Ascending aorta (tissue), 2 donors: ENCODE data around the gene IFIT1B. TPM values are rescaled to one million over a fixed set of nuclear protein-coding genes. Genes with fewer than 3 reads are reported as not detected.
"Not testable (repeated sequence)": the region's sequence is repeated elsewhere in the genome, so short reads cannot be mapped to it uniquely, and the experiment has no call there.

ENCODE experiments used
- DNase-seq, 2 donors: peaks; one replicate each; pipeline ENCODE4 v3.0.0-alpha.2; 2019; ENCODE audit warnings: low spot score in 2 of 2
- H3K27ac ChIP-seq, 2 donors: fragments of 200-600 bp; sonication (generic); one replicate each; pipeline ENCODE4 v1.5.1; 2016 to 2017; ENCODE audit warnings: mild to moderate bottlenecking in 1 of 2
- H3K27me3 ChIP-seq: fragments of 200-600 bp; sonication (generic); one replicate; pipeline ENCODE4 v1.5.1; 2017
- H3K36me3 ChIP-seq, 2 donors: fragments of 200-600 bp; sonication (generic); one replicate each; pipeline ENCODE4 v1.5.1; 2016
- H3K4me1 ChIP-seq, 2 donors: fragments of 200-600 bp; sonication (generic); one replicate each; pipeline ENCODE4 v1.5.1; 2016 to 2017; ENCODE audit warnings: mild to moderate bottlenecking in 1 of 2
- H3K4me3 ChIP-seq, 2 donors: fragments of 200-600 bp; sonication (generic); one replicate each; pipeline ENCODE4 v1.5.1; 2016 to 2017; ENCODE audit warnings: mild to moderate bottlenecking in 1 of 2
- H3K9me3 ChIP-seq, 2 donors: fragments of 200-600 bp; sonication (generic); one replicate each; pipeline ENCODE4 v1.5.1; 2016
- CTCF ChIP-seq, 3 experiments: fragments of 200-600 bp in 2 of 3; fragments of 450-650 bp in 1 of 3; sonication (generic) in 2 of 3; IDR thresholded peaks; one replicate each; pipeline ENCODE4 v1.5.1; 2016 to 2019; ENCODE audit warnings: antibody characterized with exemption in 3 of 3, mild to moderate bottlenecking in 1 of 3, moderate library complexity in 1 of 3
- intact Hi-C: fragments of 100-400 bp; cut with DNase I; formaldehyde crosslinking; loops from one replicate; pipeline ENCODE4 v1.15.1; 2023
- total RNA-seq: library from RNA; depleted of rRNA; stranded (reverse); fragments of >200 nt; gene quantifications from one replicate; pipeline ENCODE4 v1.1.0, GENCODE V29; 2016

Gene IFIT1B
- total RNA-seq, 1 donor from 2014 or later: not detected

- TF ChIP-seq CTCF (IDR thresholded peaks at IDR 0.05): no peak
- Histone ChIP-seq H3K36me3 (no peaks in the 10 kb centered on the region), H3K9me3 (no peaks in the 10 kb centered on the region), H3K27me3 (no peaks in the 10 kb centered on the region), H3K4me1 (peaks cover 0 to 26% of the 10 kb centered on the region in 2 donors), H3K4me3 (no peak overlapping the region), H3K27ac (peak overlapping the region; percentile 22 to 60)
- intact Hi-C loops: no loop called here
- DNase-seq: no peak
Measured at GRCh38 chr10:89346405-89347254, 31.2 kb upstream of the IFIT1B start.

- peaks cover 0 to 35% of the 10 kb centered on the region in 2 donors for H3K4me1 ChIP-seq
- H3K36me3 ChIP-seq: no peaks in the 10 kb centered on the region
- H3K9me3 ChIP-seq: no peaks in the 10 kb centered on the region
- DNase-seq: no peak
- peak overlapping the region; percentile 22 to 60 for H3K27ac ChIP-seq
- H3K27me3 ChIP-seq: no peaks in the 10 kb centered on the region
- no peak overlapping the region for H3K4me3 ChIP-seq
- intact Hi-C loops: no loop called here
- TF ChIP-seq CTCF (IDR thresholded peaks at IDR 0.05): no peak
Measured at GRCh38 chr10:89347701-89348457, 30.0 kb upstream of the IFIT1B start.

- DNase-seq: no peak
- intact Hi-C loops: no loop called here
- peaks cover 0 to 35% of the 10 kb centered on the region in 2 donors for H3K4me1 ChIP-seq
- no peaks in the 10 kb centered on the region for H3K36me3 ChIP-seq
- H3K4me3 ChIP-seq: no peak overlapping the region
- H3K27ac ChIP-seq: peak overlapping the region in 1 of 2 donors; percentile 60
- H3K27me3 ChIP-seq: no peaks in the 10 kb centered on the region
- no peak for TF ChIP-seq CTCF (IDR thresholded peaks at IDR 0.05)
- H3K9me3 ChIP-seq: no peaks in the 10 kb centered on the region
Measured at GRCh38 chr10:89348481-89348880, 29.4 kb upstream of the IFIT1B start.

GRCh38 chr10:89348975-89349374, 28.9 kb upstream of the IFIT1B start:
- peaks cover 0 to 35% of the 10 kb centered on the region in 2 donors for H3K4me1 ChIP-seq
- H3K27ac ChIP-seq: peak overlapping the region; percentile 14 to 89
- TF ChIP-seq CTCF (IDR thresholded peaks at IDR 0.05): no peak

GRCh38 chr10:89350631-89351315, 27.1 kb upstream of the IFIT1B start:
- peak in 1 of 2 donors; percentile 78 for DNase-seq
- not testable (repeated sequence) for H3K9me3 ChIP-seq, H3K36me3 ChIP-seq, H3K27me3 ChIP-seq
- H3K27ac ChIP-seq: peak overlapping the region; percentile 85 to 89
- peaks cover 0 to 35% of the 10 kb centered on the region in 2 donors for H3K4me1 ChIP-seq
- H3K4me3 ChIP-seq: peak overlapping the region; percentile 22 to 27
- intact Hi-C loops: loop anchor here (2.0 to 5.0 kb wide), 2 partner anchors 22 to 73 kb away; no protein-coding TSS in a partner anchor

More at GRCh38 chr10:89348975-89349374, 28.9 kb upstream of the IFIT1B start:
- Histone ChIP-seq H3K36me3 (no peaks in the 10 kb centered on the region), H3K4me3 (no peak overlapping the region), H3K9me3 (no peaks in the 10 kb centered on the region), H3K27me3 (no peaks in the 10 kb centered on the region)
- no peak for DNase-seq
- intact Hi-C loops: no loop called here
